RWPE1 (cell line): ENCODE results near the gene VEPH1.

Experiments
- CTCF ChIA-PET: fragments of 350-600 bp; sonication (Branson Sonifier 250); formaldehyde crosslinking; extraction: SDS; loops from one replicate; lab custom pipeline; 2021; lab: Yijun Ruan, JAX
- POLR2A ChIA-PET: fragments of 400-600 bp; formaldehyde crosslinking; extraction: SDS; loops from one replicate; lab custom pipeline; 2020; ENCODE audit warnings: antibody characterized with exemption; ENCODE audit not compliant: low non-redundant PET; lab: Yijun Ruan, JAX
- DNase-seq: peaks from one replicate; pipeline ENCODE4 v3.0.0; 2012; ENCODE audit warnings: low spot score
- H3K27ac ChIP-seq: fragments of 450-650 bp; 2 replicates; pipeline ENCODE4 v1.5.1; 2017
- CTCF ChIP-seq: fragments of 450-650 bp; conservative IDR thresholded peaks from 2 replicates; pipeline ENCODE4 v1.5.1; 2017; ENCODE audit warnings: low read depth, mild to moderate bottlenecking

Gene VEPH1

DNA sequence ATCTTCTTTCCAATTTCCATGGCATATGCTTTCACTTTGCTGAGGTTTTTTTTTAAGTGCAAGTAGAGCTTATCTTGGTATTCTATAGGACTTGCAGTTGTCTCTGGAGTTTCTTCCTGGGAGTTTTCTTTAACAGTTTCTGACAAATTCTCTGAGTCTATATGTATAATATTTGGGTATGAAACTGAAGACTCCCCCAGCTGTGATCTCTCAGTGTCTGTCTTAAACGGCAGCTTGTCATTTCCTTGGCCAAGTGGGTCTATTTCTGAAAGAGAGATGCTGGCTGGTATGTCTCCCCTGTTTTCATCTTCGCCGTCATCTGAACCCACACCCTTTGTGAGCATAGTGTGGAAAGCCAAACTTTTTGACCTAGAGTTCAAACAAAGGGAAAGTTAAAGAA is 139.8 kb downstream of the VEPH1 start:
- ChIA-PET POLR2A (no interaction called here), CTCF (no interaction called here)
- no peak overlapping the region for H3K27ac ChIP-seq
- DNase-seq = no peak
- TF ChIP-seq CTCF = no peak

DNA sequence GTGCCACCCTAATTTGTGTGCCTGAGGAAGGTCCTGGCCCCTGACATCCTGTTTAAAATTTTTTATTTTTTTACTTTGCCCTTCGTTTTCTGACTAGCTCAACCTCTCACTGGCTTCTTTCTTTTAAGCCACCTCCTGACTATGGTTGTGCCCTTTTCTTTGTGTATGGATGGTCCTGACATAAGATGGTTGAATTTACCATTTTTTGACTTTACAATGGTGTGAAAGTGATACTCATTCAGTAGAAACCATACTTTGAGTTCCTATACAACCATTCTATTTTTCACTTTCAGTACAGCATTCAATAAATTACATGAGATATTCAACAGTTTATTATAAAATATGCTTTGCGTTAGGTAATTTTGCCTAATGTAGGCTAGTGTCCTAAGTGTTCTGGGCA is 140.9 kb downstream of the VEPH1 start:
- no peak for DNase-seq
- ChIA-PET CTCF (no interaction called here), POLR2A (no interaction called here)
- no peak overlapping the region for H3K27ac ChIP-seq
- TF ChIP-seq CTCF = no peak

GRCh38 chr3:157360044-157360443 is 143.2 kb downstream of the VEPH1 start:
- CTCF ChIA-PET = no interaction called here
- no peak overlapping the region for H3K27ac ChIP-seq
- POLR2A ChIA-PET = no interaction called here
- TF ChIP-seq CTCF = no peak
- peak; percentile 69 for DNase-seq

GRCh38 chr3:157356541-157356940 is 146.7 kb downstream of the VEPH1 start:
- TF ChIP-seq CTCF = no peak
- ChIA-PET POLR2A (no interaction called here), CTCF (interaction anchor here (0.7 kb wide), 1 partner anchor 179 kb away, joined by 3 read pairs; no protein-coding TSS in a partner anchor)
- no peak overlapping the region for H3K27ac ChIP-seq
- no peak for DNase-seq

- ChIA-PET POLR2A (no interaction called here), CTCF (interaction anchor here (0.6 kb wide), 1 partner anchor 126 kb away, joined by 3 read pairs; no protein-coding TSS in a partner anchor)
- H3K27ac ChIP-seq = no peak overlapping the region
- no peak for DNase-seq
- TF ChIP-seq CTCF = no peak
Observed at GRCh38 chr3:157355276-157355675, 147.9 kb downstream of the VEPH1 start.

DNA sequence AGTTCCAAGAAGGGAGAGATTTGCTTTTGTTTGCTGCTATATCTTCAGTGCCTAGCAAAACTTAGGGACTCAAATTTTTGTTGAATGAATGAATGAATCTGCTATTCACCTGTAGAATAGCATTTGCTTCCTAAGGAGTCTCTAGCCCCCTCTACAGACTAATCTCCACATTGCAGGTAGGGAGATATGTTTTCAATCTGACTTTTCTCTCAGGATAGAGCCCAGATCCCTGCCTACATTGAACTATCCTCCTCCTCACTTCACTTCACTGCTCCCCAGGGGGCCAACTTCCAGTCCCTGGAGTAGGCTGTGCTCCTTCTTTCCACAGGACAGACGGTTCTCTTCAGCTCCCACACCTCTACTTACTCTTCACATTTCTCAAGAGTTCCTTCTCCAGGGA is 148.5 kb downstream of the VEPH1 start:
- CTCF ChIA-PET = interaction anchor here (0.6 kb wide), 1 partner anchor 126 kb away, joined by 3 read pairs; no protein-coding TSS in a partner anchor

More for the DNA sequence above, 148.5 kb downstream of the VEPH1 start:
- H3K27ac ChIP-seq = no peak overlapping the region
- no peak for DNase-seq
- POLR2A ChIA-PET = no interaction called here
- TF ChIP-seq CTCF = no peak
